ENCODE data around the gene CLASP1. TPM values are rescaled to one million over a fixed set of nuclear protein-coding genes. Genes with fewer than 3 reads are reported as not detected.

The CLASP1 gene
- total RNA-seq, 1 experiment from 2014 or later, result 45.9 TPM

- Histone ChIP-seq H4K8ac (replicated peaks; ENCODE audit: insufficient read length, low read depth, low read length) (no peak overlapping the region), H3K4ac (ENCODE audit: low read depth, low read length) (no peak overlapping the region), H3K4me2 (ENCODE audit: insufficient read depth, insufficient read length, low read length) (no peak overlapping the region), H3K79me1 (ENCODE audit: insufficient read depth, low read depth, low read length, poor library complexity, severe bottlenecking) (no peaks in the 10 kb centered on the region), H2BK20ac (ENCODE audit: low read depth, low read length, poor library complexity, severe bottlenecking) (no peak overlapping the region), H2AK5ac (ENCODE audit: insufficient read length, low read length) (no peak overlapping the region), H4K20me1 (ENCODE audit: control insufficient read depth, insufficient read depth, insufficient read length) (no peaks in the 10 kb centered on the region), H4K91ac (ENCODE audit: insufficient read length, low read depth, low read length) (no peak overlapping the region), H3K9me3 (ENCODE audit: control insufficient read depth, low read depth, low read length) (no peaks in the 10 kb centered on the region), H3K14ac (ENCODE audit: insufficient read depth, low read length) (no peak overlapping the region), H3K18ac (ENCODE audit: insufficient read length, low read depth, low read length) (no peak overlapping the region), H2BK15ac (ENCODE audit: low read depth, low read length) (no peak overlapping the region), H3K79me2 (ENCODE audit: insufficient read depth, low read length) (0 out of 2 replicates have a peak, but pooled peaks cover 1% of the 10 kb centered on the region), H2BK12ac (ENCODE audit: insufficient read length, low read depth, low read length) (no peak overlapping the region), H4K5ac (ENCODE audit: insufficient read length, low read depth, low read length) (no peak overlapping the region), H2AFZ (ENCODE audit: low read length) (no peak overlapping the region), H2BK120ac (ENCODE audit: low read depth, low read length, poor library complexity, severe bottlenecking) (no peak overlapping the region), H2BK5ac (ENCODE audit: insufficient read length, low read length) (no peak overlapping the region), H3K23me2 (ENCODE audit: insufficient read length, low read depth, low read length, poor library complexity, severe bottlenecking) (no peaks in the 10 kb centered on the region), H3K56ac (ENCODE audit: insufficient read length, low read depth, low read length) (no peak overlapping the region), H3T11ph (ENCODE audit: low read length) (no peak overlapping the region), H3K23ac (ENCODE audit: insufficient read length, low read depth, low read length) (no peak overlapping the region), H3K9ac (ENCODE audit: extremely low read depth, insufficient read length, low read length) (no peak overlapping the region), H3K4me1 (ENCODE audit: insufficient read depth, low read length) (no peaks in the 10 kb centered on the region; the same call in 1 of the 2 replicates), H3K27me3 (ENCODE audit: insufficient read depth, low read length) (no peaks in the 10 kb centered on the region), H3K27ac (ENCODE audit: insufficient read length, low read depth, low read length) (no peak overlapping the region)
- no peaks in the 10 kb centered on the region for H3K27me3 Mint-ChIP-seq (ENCODE audit: low read depth)
- H3K4me1 Mint-ChIP-seq, result peaks cover 9 to 19% of the 10 kb centered on the region in 2 experiments
- peak; percentile 49 for DNase-seq
- no peaks in the 10 kb centered on the region; a peak in 2 of 7 replicates for H3K36me3 Mint-ChIP-seq (ENCODE audit: insufficient read depth in 1 of 3, low read depth in 3 of 3)
- peak; percentile 52 for TF ChIP-seq CTCF (conservative IDR thresholded peaks at IDR 0.05)
- peak overlapping the region in 1 of 3 experiments; percentile 38; a peak in 2 of 7 replicates for H3K27ac Mint-ChIP-seq
- H3K9me3 Mint-ChIP-seq, result no peaks in the 10 kb centered on the region
- no peak overlapping the region for H3K4me3 Mint-ChIP-seq
- no CpG with 5 or more reads among the region's 8 CpGs for WGBS (ENCODE audit: extremely low coverage, insufficient read length, low lambda C conversion rate)
Observed at GRCh38 chr2:121479882-121480522, 169.3 kb downstream of the CLASP1 start.

Measured in H9 (cell line).